H9 (cell line): ENCODE data around the gene NOX5. TPM values are rescaled to one million over a fixed set of nuclear protein-coding genes. Genes with fewer than 3 reads are reported as not detected.

Experiments used
- DNase-seq: peaks from one replicate; pipeline ENCODE4 v3.0.0-alpha.2; 2017
- H2AFZ ChIP-seq: one replicate; pipeline ENCODE4 v1.6.1; 2013; ENCODE audit warnings: mild to moderate bottlenecking, low read length, control low read depth, moderate library complexity
- H2AK5ac ChIP-seq: 2 replicates; pipeline ENCODE4 v1.6.1; 2013; ENCODE audit warnings: low read length, control low read depth, mixed read lengths; ENCODE audit not compliant: insufficient read length
- H2BK120ac ChIP-seq: one replicate; pipeline ENCODE4 v1.6.1; 2013; ENCODE audit warnings: low read depth, mild to moderate bottlenecking, low read length, control low read depth, inconsistent platforms; ENCODE audit not compliant: poor library complexity, severe bottlenecking
- H2BK12ac ChIP-seq: 2 replicates; pipeline ENCODE4 v1.6.1; 2013; ENCODE audit warnings: low read length, control low read depth, mixed read lengths, low read depth; ENCODE audit not compliant: insufficient read length
- H2BK15ac ChIP-seq: 2 replicates; pipeline ENCODE4 v1.6.1; 2013; ENCODE audit warnings: low read depth, low read length, control low read depth
- H2BK20ac ChIP-seq: one replicate; pipeline ENCODE4 v1.6.1; 2013; ENCODE audit warnings: low read depth, mild to moderate bottlenecking, low read length, control low read depth, inconsistent platforms; ENCODE audit not compliant: poor library complexity, severe bottlenecking
- H2BK5ac ChIP-seq: 2 replicates; pipeline ENCODE4 v1.6.1; 2013; ENCODE audit warnings: low read length, control low read depth, mixed read lengths; ENCODE audit not compliant: insufficient read length
- H3K14ac ChIP-seq: 2 replicates; pipeline ENCODE4 v1.6.1; 2013; ENCODE audit warnings: low read length, control low read depth; ENCODE audit not compliant: insufficient read depth
- H3K18ac ChIP-seq: 2 replicates; pipeline ENCODE4 v1.6.1; 2013; ENCODE audit warnings: low read depth, mild to moderate bottlenecking, mixed read lengths, low read length, control low read depth; ENCODE audit not compliant: insufficient read length
- H3K23ac ChIP-seq: 2 replicates; pipeline ENCODE4 v1.6.1; 2013; ENCODE audit warnings: low read length, control low read depth, mixed read lengths, low read depth; ENCODE audit not compliant: insufficient read length
- H3K23me2 ChIP-seq: 2 replicates; pipeline ENCODE4 v1.6.1; 2013; ENCODE audit warnings: low read depth, mild to moderate bottlenecking, mixed read lengths, low read length, control low read depth; ENCODE audit not compliant: insufficient read length, poor library complexity, severe bottlenecking
- H3K27ac ChIP-seq: 2 replicates; pipeline ENCODE4 v1.5.1; 2013; ENCODE audit warnings: low read length, control low read depth, mixed read lengths, low read depth; ENCODE audit not compliant: insufficient read length
- H3K27me3 ChIP-seq: 2 replicates; pipeline ENCODE4 v1.6.1; 2013; ENCODE audit warnings: low read length, control low read depth, inconsistent platforms; ENCODE audit not compliant: insufficient read depth
- H3K4ac ChIP-seq: 2 replicates; pipeline ENCODE4 v1.6.1; 2013; ENCODE audit warnings: low read depth, mild to moderate bottlenecking, control low read depth, inconsistent platforms, low read length, moderate library complexity
- H3K4me1 ChIP-seq: 2 replicates; pipeline ENCODE4 v1.6.1; 2013; ENCODE audit warnings: low read length, control low read depth, inconsistent platforms; ENCODE audit not compliant: insufficient read depth
- H3K4me2 ChIP-seq: 2 replicates; pipeline ENCODE4 v1.6.1; 2013; ENCODE audit warnings: low read length, control low read depth, mixed read lengths; ENCODE audit not compliant: insufficient read length, insufficient read depth
- H3K56ac ChIP-seq: 2 replicates; pipeline ENCODE4 v1.6.1; 2013; ENCODE audit warnings: low read depth, mild to moderate bottlenecking, mixed read lengths, low read length, control low read depth; ENCODE audit not compliant: insufficient read length
- H3K79me1 ChIP-seq: 2 replicates; pipeline ENCODE4 v1.6.1; 2013; ENCODE audit warnings: low read depth, mild to moderate bottlenecking, moderate library complexity, low read length, control low read depth, inconsistent platforms; ENCODE audit not compliant: insufficient read depth, poor library complexity, severe bottlenecking
- H3K79me2 ChIP-seq: 2 replicates; pipeline ENCODE4 v1.6.1; 2013; ENCODE audit warnings: low read length, control low read depth, inconsistent platforms; ENCODE audit not compliant: insufficient read depth
- H3K9ac ChIP-seq: 2 replicates; pipeline ENCODE4 v1.6.1; 2013; ENCODE audit warnings: low read length, control low read depth, mixed read lengths; ENCODE audit not compliant: insufficient read length; ENCODE audit errors: extremely low read depth
- H3K9me3 ChIP-seq: one replicate; pipeline ENCODE4 v1.6.1; 2013; ENCODE audit warnings: low read depth, low read length, inconsistent platforms; ENCODE audit not compliant: control insufficient read depth
- H3T11ph ChIP-seq: one replicate; pipeline ENCODE4 v1.6.1; 2013; ENCODE audit warnings: mild to moderate bottlenecking, low read length, control low read depth, inconsistent platforms
- H4K20me1 ChIP-seq: one replicate; pipeline ENCODE4 v1.6.1; 2013; ENCODE audit not compliant: control insufficient read depth, insufficient read length, insufficient read depth
- H4K5ac ChIP-seq: 2 replicates; pipeline ENCODE4 v1.6.1; 2013; ENCODE audit warnings: low read depth, mild to moderate bottlenecking, mixed read lengths, low read length, control low read depth; ENCODE audit not compliant: insufficient read length
- H4K8ac ChIP-seq: replicated peaks from 2 replicates; pipeline ENCODE4 v1.6.1; 2013; ENCODE audit warnings: low read length, control low read depth, mixed read lengths, low read depth; ENCODE audit not compliant: insufficient read length
- H4K91ac ChIP-seq: 2 replicates; pipeline ENCODE4 v1.6.1; 2013; ENCODE audit warnings: low read depth, mild to moderate bottlenecking, moderate library complexity, mixed read lengths, low read length, control low read depth; ENCODE audit not compliant: insufficient read length
- H3K27ac Mint-ChIP-seq, 3 experiments: 2 replicates in 2 of 3; 3 replicates in 1 of 3; pipeline ENCODE4 v1.8.0; 2020 to 2021; ENCODE audit warnings: mixed read lengths in 3 of 3, mild to moderate bottlenecking in 1 of 3, moderate library complexity in 1 of 3
- H3K27me3 Mint-ChIP-seq: 2 replicates; pipeline ENCODE4 v1.8.0; 2021; ENCODE audit warnings: low read depth, mild to moderate bottlenecking, moderate library complexity, mixed read lengths
- H3K36me3 Mint-ChIP-seq, 3 experiments: 2 replicates in 2 of 3; 3 replicates in 1 of 3; pipeline ENCODE4 v1.8.0; 2020 to 2021; ENCODE audit warnings: low read depth in 3 of 3, mixed read lengths in 3 of 3; ENCODE audit not compliant: insufficient read depth in 1 of 3
- H3K4me1 Mint-ChIP-seq, 2 experiments: 2 replicates each; pipeline ENCODE4 v1.8.0; 2020; ENCODE audit warnings: mixed read lengths in 2 of 2
- H3K4me3 Mint-ChIP-seq, 2 experiments: 2 replicates in 1 of 2; 3 replicates in 1 of 2; pipeline ENCODE4 v1.8.0; 2020 to 2021; ENCODE audit warnings: mild to moderate bottlenecking in 2 of 2, mixed read lengths in 2 of 2, moderate library complexity in 1 of 2
- H3K9me3 Mint-ChIP-seq, 2 experiments: 2 replicates in 1 of 2; 3 replicates in 1 of 2; pipeline ENCODE4 v1.8.0; 2020; ENCODE audit warnings: mild to moderate bottlenecking in 2 of 2, mixed read lengths in 2 of 2, moderate library complexity in 1 of 2
- WGBS: extraction: QIAGEN DNeasy Blood & Tissue Kit; methylation state at CpG from one replicate; pipeline ENCODE4 v1.1.7; 2013; ENCODE audit warnings: missing lambda C conversion rate, low lambda C conversion rate, mixed read lengths; ENCODE audit not compliant: insufficient read length; ENCODE audit errors: extremely low coverage; 5-methylcytosine and 5-hydroxymethylcytosine counted together
- total RNA-seq: library from RNA; stranded (reverse); gene quantifications from 2 replicates; pipeline ENCODE4 v1.2.1, GENCODE V29; 2021
- TF ChIP-seq, protein P1 (sequence below): fragments of 200-600 bp; sonication (generic); conservative IDR thresholded peaks from 3 replicates; pipeline ENCODE4 v1.8.0; 2021; ENCODE audit warnings: antibody characterized with exemption, mild to moderate bottlenecking

Gene NOX5
- total RNA-seq, 1 experiment from 2014 or later = 0.04 TPM

DNA sequence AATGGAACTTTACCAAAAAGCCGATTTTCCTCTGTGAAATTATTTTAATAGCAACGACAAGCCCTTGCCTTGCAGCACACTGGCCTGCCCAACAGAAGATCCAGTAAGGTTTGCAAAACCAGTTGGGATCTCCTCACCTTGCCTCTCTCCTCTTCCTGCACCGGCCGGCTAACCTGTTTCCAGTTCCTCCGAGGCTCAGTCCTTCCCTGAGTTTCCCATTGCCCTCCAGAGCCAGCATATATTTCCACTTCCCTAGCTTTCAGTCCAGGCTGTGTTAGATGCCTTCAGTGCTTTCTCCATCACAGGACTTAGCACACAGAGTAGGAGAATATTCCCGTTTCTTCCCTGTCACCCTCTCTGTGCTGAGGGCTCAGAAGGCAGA lies 60.3 kb downstream of the NOX5 start:
- no peak overlapping the region for H4K5ac ChIP-seq

More for the DNA sequence above, 60.3 kb downstream of the NOX5 start:
- Histone ChIP-seq H2BK120ac (no peak overlapping the region), H3K18ac (no peak overlapping the region), H2AFZ (no peak overlapping the region), H3T11ph (no peak overlapping the region), H3K14ac (no peak overlapping the region), H2BK20ac (no peak overlapping the region), H3K9me3 (no peaks in the 10 kb centered on the region), H2BK12ac (no peak overlapping the region), H3K27ac (no peak overlapping the region), H3K79me1 (no peaks in the 10 kb centered on the region), H3K27me3 (peaks cover 2% of the 10 kb centered on the region; the same call in 1 of the 2 replicates), H3K9ac (no peak overlapping the region), H4K8ac (no peak overlapping the region), H3K79me2 (no peaks in the 10 kb centered on the region), H2BK5ac (no peak overlapping the region), H3K4me2 (peak overlapping the region; percentile 88), H3K23ac (no peak overlapping the region), H4K91ac (no peak overlapping the region), H3K23me2 (peaks cover 11% of the 10 kb centered on the region), H3K4me1 (peaks cover 9% of the 10 kb centered on the region), H4K20me1 (no peaks in the 10 kb centered on the region), H2AK5ac (no peak overlapping the region), H3K4ac (no peak overlapping the region), H2BK15ac (no peak overlapping the region), H3K56ac (no peak overlapping the region)
- peaks cover 2 to 11% (median 4%) of the 10 kb centered on the region in 3 experiments; a peak in 4 of 7 replicates for H3K36me3 Mint-ChIP-seq
- H3K9me3 Mint-ChIP-seq = peaks cover 12 to 14% of the 10 kb centered on the region in 2 experiments
- no CpG with 5 or more reads among the region's 6 CpGs for WGBS
- no peak overlapping the region; a peak in 1 of 7 replicates for H3K27ac Mint-ChIP-seq
- DNase-seq = no peak
- peaks cover 62% of the 10 kb centered on the region for H3K27me3 Mint-ChIP-seq
- H3K4me1 Mint-ChIP-seq = peaks cover 28 to 38% of the 10 kb centered on the region in 2 experiments
- peak overlapping the region; percentile 72 to 85 for H3K4me3 Mint-ChIP-seq
- TF ChIP-seq, protein P1, sequence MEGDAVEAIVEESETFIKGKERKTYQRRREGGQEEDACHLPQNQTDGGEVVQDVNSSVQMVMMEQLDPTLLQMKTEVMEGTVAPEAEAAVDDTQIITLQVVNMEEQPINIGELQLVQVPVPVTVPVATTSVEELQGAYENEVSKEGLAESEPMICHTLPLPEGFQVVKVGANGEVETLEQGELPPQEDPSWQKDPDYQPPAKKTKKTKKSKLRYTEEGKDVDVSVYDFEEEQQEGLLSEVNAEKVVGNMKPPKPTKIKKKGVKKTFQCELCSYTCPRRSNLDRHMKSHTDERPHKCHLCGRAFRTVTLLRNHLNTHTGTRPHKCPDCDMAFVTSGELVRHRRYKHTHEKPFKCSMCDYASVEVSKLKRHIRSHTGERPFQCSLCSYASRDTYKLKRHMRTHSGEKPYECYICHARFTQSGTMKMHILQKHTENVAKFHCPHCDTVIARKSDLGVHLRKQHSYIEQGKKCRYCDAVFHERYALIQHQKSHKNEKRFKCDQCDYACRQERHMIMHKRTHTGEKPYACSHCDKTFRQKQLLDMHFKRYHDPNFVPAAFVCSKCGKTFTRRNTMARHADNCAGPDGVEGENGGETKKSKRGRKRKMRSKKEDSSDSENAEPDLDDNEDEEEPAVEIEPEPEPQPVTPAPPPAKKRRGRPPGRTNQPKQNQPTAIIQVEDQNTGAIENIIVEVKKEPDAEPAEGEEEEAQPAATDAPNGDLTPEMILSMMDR = no peak
